Activated CD4-positive, alpha-beta T cell treated with anti-CD3 and anti-CD28 coated beads, Interleukin-10, Interleukin-2, amounts not matched to agents 100 ng/mL and 50 ng/mL, durations not matched to agents 16 hours and 8 hours (primary cell): ENCODE results near the gene SNUPN.

Source experiments
- DNase-seq: peaks from one replicate; pipeline ENCODE4 v3.0.0-alpha.2; 2020

SNUPN gene

DNA sequence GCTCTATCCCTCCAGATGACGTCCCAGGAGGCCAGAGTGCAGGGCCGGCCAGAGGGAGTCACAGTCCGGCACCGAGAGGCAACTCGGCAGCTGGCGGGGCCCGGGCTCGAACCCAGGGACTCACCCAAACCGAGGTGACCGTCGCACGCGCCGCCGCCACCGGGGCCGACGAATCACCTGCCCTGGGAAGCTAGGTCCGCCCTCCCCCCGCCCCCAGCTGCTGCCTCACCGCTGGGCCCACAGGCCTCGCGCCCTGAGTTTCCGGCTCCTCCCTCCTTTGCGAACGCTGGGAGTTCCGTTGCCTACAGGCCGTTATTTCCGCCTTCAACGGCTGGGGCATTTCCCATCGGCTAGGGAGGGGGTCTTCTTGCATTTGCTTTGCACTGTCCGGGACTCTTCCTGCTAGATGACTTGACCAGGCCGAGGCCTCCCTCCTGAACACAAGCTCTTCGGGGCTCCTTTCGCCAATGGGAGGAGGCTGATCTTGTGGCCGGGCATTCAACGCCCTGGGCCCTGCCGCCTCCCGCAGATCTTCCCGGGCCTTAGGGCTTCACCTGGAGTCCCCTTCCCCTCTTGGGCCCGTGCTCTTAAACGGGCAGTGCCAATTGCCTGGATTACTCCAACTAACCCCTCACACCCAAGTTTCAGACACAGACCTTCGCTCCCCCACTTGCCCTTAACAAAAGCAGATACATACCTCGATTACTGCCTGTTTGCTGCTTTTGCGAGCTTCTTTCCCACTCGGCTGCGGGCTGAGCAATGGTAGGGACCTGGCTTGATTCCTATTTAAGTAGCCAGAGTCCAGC lies at the start of gene SNUPN:
TSS of gene SNUPN (minus strand) at position 184 of the 806 bp plus-strand sequence. CDS start 4,674 bp downstream, outside the sequence.
- peak; percentile 97 for DNase-seq

DNA sequence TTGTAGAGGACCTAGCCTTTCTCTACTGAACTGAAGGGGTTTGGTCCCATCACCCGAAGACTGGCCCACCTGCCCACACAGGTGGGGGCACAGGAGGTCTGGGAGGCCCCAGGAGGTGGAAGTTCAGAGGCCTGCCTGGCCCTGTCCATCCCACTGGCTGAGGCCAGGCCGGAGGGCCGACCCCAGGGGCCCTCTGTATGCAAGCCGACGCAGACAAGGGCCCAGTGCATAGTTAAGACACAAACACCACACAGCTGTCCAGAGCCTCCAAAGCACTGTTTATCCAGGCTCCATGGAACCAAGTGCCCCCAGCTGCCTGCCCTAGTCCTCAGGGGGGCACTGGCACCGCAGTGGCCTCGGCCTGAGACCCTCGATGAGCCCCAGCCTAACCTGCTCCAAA lies 48.8 kb upstream of the SNUPN start:
- DNase-seq: no peak

DNA sequence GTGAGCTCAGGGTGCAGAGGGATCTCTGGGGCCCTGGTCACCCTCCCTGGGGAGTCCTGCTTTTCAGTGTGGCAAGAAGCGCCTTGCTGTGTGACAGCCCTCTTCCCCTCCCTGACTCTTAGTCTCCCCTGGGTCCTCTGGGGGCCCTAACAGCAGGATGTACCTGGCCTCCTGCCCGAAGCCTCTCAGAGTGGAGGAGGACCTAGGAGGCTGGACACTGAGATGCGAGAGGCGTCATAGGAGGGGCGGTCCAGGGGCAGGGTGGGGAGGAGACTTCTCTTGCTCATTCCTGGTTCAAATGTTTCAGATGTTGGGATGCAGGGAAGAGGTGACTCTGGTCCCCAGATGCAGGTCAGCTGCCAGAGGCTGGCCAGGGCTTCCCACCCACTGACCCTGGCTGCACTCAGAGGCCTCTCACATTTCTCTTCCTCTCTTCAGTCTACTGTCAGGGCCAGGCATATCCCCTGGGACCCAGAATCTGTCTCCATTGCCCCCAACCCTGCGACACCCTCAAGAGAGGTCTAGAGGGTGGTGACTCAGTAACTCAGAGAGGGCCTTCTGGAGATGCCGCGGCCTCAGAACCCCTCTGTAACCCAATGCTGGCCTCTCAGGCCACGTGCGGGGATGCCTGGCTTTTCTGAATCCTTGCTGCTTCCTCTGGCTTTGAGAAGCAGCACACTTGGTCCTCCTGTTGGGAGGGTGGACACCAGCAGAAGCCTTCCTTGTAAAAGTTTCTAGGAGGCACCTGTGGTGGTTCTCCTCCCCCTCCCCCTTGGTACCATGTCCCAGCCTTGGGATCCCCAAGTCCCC lies 48.1 kb upstream of the SNUPN start:
- DNase-seq: no peak

GRCh38 chr15:75672646-75673425 lies 47.3 kb upstream of the SNUPN start:
- DNase-seq: no peak

DNA sequence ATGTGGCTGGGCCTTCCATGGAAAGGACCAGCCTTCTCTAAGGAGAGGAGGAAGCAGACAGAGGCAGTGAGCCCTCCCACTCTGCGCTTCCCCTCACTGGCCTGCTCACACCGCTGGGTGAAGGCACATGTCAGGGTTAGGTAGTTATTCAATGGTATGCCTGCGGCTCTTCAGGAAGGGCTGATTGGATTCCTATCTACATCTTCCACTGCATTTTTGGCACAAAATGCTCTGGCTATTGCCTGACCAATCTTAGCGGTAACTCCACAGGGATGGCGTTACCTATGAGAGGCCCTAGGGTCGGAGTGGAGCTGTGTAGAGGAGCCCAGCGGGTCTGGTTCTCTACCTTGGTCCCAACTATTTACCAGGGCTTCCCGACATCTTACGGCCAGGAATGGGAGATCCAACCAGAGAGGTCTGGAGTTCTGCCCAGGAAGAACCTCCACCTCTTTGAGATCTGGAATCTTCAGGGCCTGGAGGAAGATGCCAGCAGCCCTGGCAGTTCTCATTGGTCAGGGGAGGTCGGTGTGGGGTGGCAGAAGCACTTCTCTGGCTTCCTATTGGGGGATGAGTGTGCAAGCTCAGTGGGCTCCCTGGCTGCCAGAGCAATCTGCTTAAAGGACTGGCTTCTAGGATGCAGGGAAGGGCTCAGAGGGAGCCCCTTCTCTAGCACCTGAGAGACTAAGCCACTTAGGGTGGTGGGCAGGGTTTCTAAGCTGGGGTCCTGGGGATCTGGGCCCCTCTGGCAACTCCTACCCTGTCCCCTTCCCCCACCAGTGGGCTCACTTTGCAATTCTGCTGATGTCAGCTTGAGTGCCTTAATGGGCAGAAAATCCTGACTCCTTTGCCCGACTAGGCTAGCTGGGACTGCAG lies 46.4 kb upstream of the SNUPN start:
- no peak for DNase-seq

DNA sequence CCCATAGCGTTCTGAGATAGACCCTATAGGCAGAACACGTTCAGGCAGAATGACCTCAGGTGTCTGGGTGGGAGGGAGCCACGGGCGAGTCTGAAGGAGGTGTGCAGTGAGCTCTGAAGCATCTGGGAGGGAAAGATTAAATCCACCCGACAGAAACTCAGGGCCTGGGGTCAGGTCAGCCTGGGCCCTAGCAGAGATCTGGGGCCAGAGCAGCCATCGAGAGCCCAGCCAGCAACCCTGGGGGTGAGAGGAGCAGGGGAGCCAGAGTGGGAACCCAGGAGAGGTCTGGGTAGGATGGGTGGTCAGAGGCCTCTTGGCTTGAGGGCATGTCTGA lies 44.3 kb upstream of the SNUPN start:
- DNase-seq: no peak

- DNase-seq: peak; percentile 24
Observed at GRCh38 chr15:75669191-75669878, 43.8 kb upstream of the SNUPN start.

- DNase-seq: no peak
Observed at GRCh38 chr15:75666823-75667501, 41.4 kb upstream of the SNUPN start.

DNA sequence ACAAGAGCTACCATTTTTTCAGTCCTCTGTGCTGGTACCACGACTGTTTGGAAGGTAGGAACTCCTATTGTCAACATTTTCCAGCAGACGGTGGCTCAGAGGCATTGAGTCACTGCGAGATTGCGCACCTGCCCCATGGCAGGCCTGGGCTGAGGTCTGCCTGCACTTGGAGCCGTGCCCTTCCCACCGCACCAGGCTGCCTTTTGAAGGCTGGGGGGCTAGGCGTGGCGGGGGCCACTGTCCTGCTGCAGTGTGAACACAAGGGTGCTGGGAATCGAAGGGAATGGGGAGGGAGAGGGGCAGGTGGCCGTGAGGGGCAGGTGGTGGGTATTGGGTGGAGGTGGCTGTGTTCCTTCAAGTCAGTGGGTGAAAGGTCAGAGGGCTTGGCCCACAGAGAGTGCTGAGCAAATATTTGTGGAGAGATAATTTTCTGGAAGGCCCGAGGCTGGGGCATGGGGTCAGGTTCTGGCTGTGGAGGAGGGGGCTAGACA lies 38.5 kb upstream of the SNUPN start:
- no peak for DNase-seq

GRCh38 chr15:75662823-75663519 lies 37.4 kb upstream of the SNUPN start:
- no peak for DNase-seq

- no peak for DNase-seq
Observed at GRCh38 chr15:75661756-75662140, 36.2 kb upstream of the SNUPN start.

DNA sequence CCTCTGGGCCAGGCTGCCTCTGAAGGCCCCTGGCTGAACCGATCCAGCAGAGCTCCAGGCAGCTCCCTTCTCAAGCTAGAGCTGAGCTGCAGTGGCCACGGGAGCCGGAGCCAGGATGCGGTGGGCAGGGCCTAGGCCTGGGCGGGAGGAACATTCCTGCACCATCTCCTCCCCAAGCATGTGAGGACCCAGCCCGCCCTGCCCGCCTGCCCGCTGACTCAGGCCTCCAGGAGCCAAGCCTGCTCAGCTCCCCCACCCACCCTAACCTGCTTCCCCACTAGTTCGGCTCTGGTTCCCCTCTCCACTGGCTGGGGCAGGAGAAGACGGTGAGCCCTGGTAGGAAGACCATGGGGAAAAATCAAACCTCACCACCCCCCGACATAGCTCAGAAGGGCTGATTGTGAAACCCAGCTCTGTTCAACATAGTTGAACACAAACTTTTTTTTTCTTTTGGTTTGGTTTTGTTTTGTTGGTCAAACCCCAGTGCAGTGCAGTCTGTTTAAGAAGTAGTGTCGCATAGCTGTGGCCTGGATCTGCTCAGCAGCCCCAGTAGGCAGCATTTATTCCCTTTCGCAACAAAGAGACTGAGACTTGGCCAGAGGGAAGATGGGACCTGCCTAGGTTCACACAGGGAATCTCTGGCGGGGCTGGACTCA lies 35.7 kb upstream of the SNUPN start:
- DNase-seq: no peak

GRCh38 chr15:75659928-75660645 lies 34.6 kb upstream of the SNUPN start:
- no peak for DNase-seq

DNA sequence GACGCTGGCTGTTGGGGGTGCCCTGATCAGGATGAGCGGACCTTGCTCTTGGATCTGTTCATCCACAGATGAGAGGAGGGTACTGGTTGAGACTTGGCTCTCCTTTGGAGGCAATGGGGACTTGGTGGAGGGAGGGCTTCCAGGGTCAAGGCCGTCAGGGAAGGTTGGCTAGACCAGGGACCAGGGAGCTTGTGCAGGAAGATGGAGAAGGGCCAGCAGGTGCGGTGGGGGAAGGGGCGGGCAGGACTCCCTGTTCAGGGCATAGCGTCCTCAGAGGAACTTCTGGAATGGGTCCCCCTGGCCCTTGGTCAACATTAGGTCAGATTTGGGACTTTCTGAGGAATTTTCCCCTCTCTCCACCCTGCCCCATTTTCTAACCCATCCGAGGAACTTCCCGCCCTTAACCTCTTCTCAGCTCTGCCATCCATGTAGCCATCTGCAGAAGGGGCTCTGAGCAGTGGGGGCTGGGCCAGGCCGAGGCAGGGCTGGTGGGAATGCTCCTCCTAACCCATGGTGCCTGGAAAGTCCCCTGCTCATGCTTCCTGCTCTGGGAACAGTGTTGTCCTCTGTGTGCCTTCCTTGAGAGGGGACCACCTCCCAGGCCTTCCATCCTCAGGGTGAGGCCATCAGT lies 33.7 kb upstream of the SNUPN start:
- no peak for DNase-seq

- no peak for DNase-seq
Observed at GRCh38 chr15:75656813-75657212, 31.3 kb upstream of the SNUPN start.

DNA sequence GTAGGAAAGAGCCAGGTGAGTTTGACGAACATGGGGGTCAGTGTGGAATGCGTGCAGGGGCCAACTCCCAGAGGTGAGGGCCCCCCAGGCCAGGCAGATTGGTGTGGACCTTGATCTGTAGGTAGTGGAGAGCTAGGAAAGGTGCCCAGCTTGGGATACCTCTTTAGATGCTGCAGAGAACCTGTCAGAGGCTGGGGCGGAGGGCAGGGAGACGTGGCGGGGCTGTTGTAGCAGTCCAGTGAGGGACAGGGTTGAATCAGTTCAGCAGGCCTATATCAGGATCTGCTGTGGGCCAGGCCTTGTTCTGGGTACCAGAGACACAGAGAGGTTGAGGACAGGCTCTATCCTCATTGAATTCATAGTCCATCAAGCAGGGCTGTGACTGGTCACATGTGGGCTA lies 30.8 kb upstream of the SNUPN start:
- DNase-seq: no peak

- DNase-seq: no peak
Observed at GRCh38 chr15:75655931-75656330, 30.4 kb upstream of the SNUPN start.

DNA sequence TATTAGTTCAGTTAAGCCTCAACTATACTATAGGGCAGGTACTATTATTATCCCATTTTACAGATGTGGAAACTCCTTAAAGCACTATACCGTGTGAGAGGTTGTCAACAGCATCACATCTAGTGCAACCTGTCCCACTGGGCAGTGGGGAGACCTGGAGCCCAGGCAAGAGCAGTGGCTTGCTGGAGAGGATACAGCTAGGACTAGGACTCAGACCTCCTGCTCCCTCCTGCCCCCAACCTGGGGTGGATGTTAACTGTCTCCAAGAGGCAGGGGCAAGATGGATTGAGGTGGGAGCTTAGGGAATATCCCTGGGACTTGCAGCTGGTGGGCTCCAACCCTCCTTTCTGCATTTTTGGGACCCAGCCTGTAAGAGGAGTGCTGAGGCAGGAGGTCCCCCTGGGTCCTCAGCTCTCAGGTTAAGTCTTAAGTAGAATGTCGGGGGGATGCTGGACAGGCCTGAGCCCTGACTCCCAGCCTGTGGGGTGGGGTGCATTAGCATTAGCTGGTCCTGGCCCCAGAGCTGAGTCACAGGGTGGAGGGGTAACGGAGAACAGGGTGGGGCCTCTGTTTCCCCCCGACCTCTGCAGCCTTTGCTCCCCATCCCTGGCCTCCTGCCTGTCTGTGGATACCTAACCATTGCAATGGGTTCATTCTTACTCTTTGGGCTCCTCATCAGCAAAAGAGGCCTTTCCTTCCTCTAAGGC lies 28.8 kb upstream of the SNUPN start:
- no peak for DNase-seq
